DOHH2 (cell line): ENCODE data around the gene TWF2.

Source experiments
- H3F3A ChIP-seq: fragments of 200-600 bp; sonication (generic), shearing (Covaris generic); 2 replicates; pipeline ENCODE4 v1.6.0; 2016; ENCODE audit warnings: antibody characterized with exemption, mild to moderate bottlenecking; ENCODE audit not compliant: control insufficient read depth, insufficient read depth
- H3K27ac ChIP-seq: fragments of 200-600 bp; sonication (generic); 2 replicates; pipeline ENCODE4 v1.5.1; 2014; ENCODE audit warnings: low read depth, mild to moderate bottlenecking, low read length, moderate library complexity
- H3K27me3 ChIP-seq: fragments of 200-600 bp; sonication (generic); 2 replicates; pipeline ENCODE4 v1.6.1; 2014; ENCODE audit warnings: mild to moderate bottlenecking, low read length, mixed read lengths; ENCODE audit not compliant: control insufficient read depth
- H3K36me3 ChIP-seq: fragments of 200-600 bp; sonication (generic); 2 replicates; pipeline ENCODE4 v1.6.1; 2014; ENCODE audit warnings: mild to moderate bottlenecking, low read length, moderate library complexity, mixed read lengths; ENCODE audit not compliant: control insufficient read depth
- H3K4me1 ChIP-seq: fragments of 200-600 bp; sonication (generic); 2 replicates; pipeline ENCODE4 v1.6.1; 2014; ENCODE audit warnings: mild to moderate bottlenecking, low read length, mixed read lengths; ENCODE audit not compliant: control insufficient read depth
- H3K4me2 ChIP-seq: fragments of 200-600 bp; sonication (generic); 2 replicates; pipeline ENCODE4 v1.6.0; 2014; ENCODE audit warnings: mild to moderate bottlenecking, low read length, moderate library complexity
- H3K4me3 ChIP-seq: fragments of 200-600 bp; sonication (generic); 2 replicates; pipeline ENCODE4 v1.5.1; 2014; ENCODE audit warnings: mild to moderate bottlenecking, low read length, mixed read lengths
- H3K79me2 ChIP-seq: fragments of 200-600 bp; sonication (generic); 2 replicates; pipeline ENCODE4 v1.6.1; 2014; ENCODE audit warnings: mild to moderate bottlenecking, low read length, mixed read lengths; ENCODE audit not compliant: control insufficient read depth
- H3K9me2 ChIP-seq: fragments of 200-600 bp; sonication (generic); replicated peaks from 2 replicates; pipeline ENCODE4 v1.6.1; 2014; ENCODE audit warnings: mild to moderate bottlenecking, low read length, mixed read lengths; ENCODE audit not compliant: control insufficient read depth
- H3K9me3 ChIP-seq: fragments of 200-600 bp; sonication (generic); 2 replicates; pipeline ENCODE4 v1.6.1; 2014; ENCODE audit warnings: antibody characterized with exemption, low read length, mixed read lengths; ENCODE audit not compliant: control insufficient read depth, insufficient read depth
- H4K20me1 ChIP-seq: fragments of 200-600 bp; sonication (generic); 2 replicates; pipeline ENCODE4 v1.6.0; 2014; ENCODE audit warnings: low read depth, mild to moderate bottlenecking, antibody characterized with exemption, low read length, moderate library complexity; ENCODE audit not compliant: control insufficient read depth, insufficient read depth
- CTCF ChIP-seq: fragments of 200-600 bp; sonication (generic); IDR thresholded peaks from one replicate; pipeline ENCODE4 v1.5.1; 2014; ENCODE audit warnings: antibody characterized with exemption, mild to moderate bottlenecking, low read depth, low read length; ENCODE audit not compliant: poor library complexity, severe bottlenecking
- EZH2phosphoT487 ChIP-seq: fragments of 200-600 bp; sonication (generic); IDR thresholded peaks from 2 replicates; pipeline ENCODE4 v1.6.1; 2017; ENCODE audit warnings: borderline replicate concordance, mild to moderate bottlenecking, antibody characterized with exemption, low read length, moderate library complexity, mixed read lengths

Gene TWF2

GRCh38 chr3:52197499-52197841, 41.5 kb downstream of the TWF2 start:
- Histone ChIP-seq H3F3A (no peaks in the 10 kb centered on the region), H3K27me3 (no peaks in the 10 kb centered on the region), H3K9me2 (no peaks in the 10 kb centered on the region), H3K36me3 (peaks cover 40% of the 10 kb centered on the region), H3K79me2 (peaks cover 16% of the 10 kb centered on the region), H3K27ac (peak overlapping the region; percentile 13), H3K4me2 (peak overlapping the region; percentile 97), H4K20me1 (no peaks in the 10 kb centered on the region; the same call in 1 of the 2 replicates), H3K9me3 (no peaks in the 10 kb centered on the region), H3K4me1 (peaks cover 39% of the 10 kb centered on the region), H3K4me3 (peak overlapping the region; percentile 93)
- no peak for TF ChIP-seq EZH2phosphoT487
- TF ChIP-seq CTCF = no peak

DNA sequence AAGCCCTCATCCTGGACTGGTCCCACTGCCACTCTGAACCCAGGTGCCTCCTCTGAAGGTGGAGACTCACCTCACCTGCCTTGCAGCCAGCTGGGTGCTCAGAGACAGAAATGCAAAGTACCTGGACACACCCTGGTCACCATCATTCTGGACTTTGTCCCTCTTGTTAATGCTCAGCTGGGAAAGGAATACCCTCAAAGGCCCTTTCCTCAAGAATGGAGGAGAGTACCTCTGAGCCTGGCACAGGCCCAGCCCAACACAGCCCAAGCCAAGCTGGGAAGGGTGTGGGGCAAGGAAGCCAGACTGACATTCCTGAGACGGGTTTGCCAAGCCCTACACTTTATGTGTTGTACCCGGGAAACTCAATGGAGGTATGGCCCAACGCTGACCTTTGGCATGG, 42.0 kb downstream of the TWF2 start:
- H3K4me3 ChIP-seq = no peak overlapping the region; the same call in 1 of the 2 replicates

DNA sequence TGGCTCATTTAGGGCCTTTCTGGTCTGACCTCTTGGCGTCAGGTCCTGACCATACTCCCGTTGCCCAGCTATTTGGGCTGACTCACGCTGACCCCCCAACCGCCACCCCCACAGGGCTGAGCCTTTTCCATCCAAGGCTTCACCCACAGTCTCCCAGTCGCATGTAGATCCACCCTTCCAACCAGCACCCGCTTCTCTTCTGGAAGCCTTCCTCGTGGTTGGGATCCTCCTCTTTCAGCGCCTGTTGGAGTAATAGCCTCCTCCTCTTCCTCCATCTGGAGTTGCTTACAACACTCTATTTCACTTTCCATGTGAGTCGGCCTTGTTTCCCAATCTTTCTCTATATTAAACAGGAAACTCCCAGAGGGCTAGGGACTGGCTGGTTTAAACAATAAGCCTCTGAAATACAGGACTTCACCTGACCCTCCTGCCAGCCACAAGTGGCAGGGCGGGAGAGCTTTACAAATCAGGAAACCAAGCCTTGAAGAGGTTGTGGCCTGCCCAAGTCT, 43.1 kb downstream of the TWF2 start:
- peaks cover 25% of the 10 kb centered on the region for H3K36me3 ChIP-seq
- no peak for TF ChIP-seq EZH2phosphoT487
- no peaks in the 10 kb centered on the region for H3K27me3 ChIP-seq
- no peaks in the 10 kb centered on the region for H3K9me2 ChIP-seq
- no peak overlapping the region for H3K27ac ChIP-seq
- no peak overlapping the region for H3K4me3 ChIP-seq
- H3K4me1 ChIP-seq = peaks cover 23% of the 10 kb centered on the region
- H3K79me2 ChIP-seq = peaks cover 16% of the 10 kb centered on the region
- no peaks in the 10 kb centered on the region for H3F3A ChIP-seq
- H4K20me1 ChIP-seq = no peaks in the 10 kb centered on the region; the same call in 1 of the 2 replicates
- no peaks in the 10 kb centered on the region for H3K9me3 ChIP-seq
- H3K4me2 ChIP-seq = no peak overlapping the region

More for the DNA sequence above, 42.0 kb downstream of the TWF2 start:
- no peaks in the 10 kb centered on the region for H3K27me3 ChIP-seq
- H3K4me1 ChIP-seq = peaks cover 34% of the 10 kb centered on the region
- no peak overlapping the region for H3K27ac ChIP-seq
- H3K9me3 ChIP-seq = no peaks in the 10 kb centered on the region
- H3K36me3 ChIP-seq = peaks cover 35% of the 10 kb centered on the region
- H3F3A ChIP-seq = no peaks in the 10 kb centered on the region
- peaks cover 16% of the 10 kb centered on the region for H3K79me2 ChIP-seq
- H3K4me2 ChIP-seq = peak overlapping the region; percentile 97
- TF ChIP-seq EZH2phosphoT487 = no peak
- TF ChIP-seq CTCF = no peak
- H4K20me1 ChIP-seq = no peaks in the 10 kb centered on the region; the same call in 1 of the 2 replicates
- no peaks in the 10 kb centered on the region for H3K9me2 ChIP-seq

DNA sequence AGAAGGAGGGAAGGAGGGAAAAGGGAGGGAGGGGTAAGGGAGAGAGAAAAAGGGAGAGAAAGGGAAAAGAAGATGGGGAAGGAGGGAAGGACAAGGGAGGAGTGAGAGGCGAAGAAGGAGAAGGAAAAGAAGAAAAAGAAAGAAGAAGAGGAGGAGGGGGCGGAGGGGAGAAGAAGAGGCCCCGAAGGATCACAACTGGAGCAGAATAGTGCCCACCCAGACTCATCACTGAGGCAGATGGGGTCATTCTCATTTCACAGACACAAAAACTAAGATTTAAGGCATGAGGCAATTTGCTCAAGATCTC, 43.7 kb downstream of the TWF2 start:
- no peak overlapping the region for H3K27ac ChIP-seq
- no peaks in the 10 kb centered on the region for H3K9me3 ChIP-seq
- H3K4me1 ChIP-seq = peaks cover 22% of the 10 kb centered on the region
- H3K4me3 ChIP-seq = no peak overlapping the region
- no peaks in the 10 kb centered on the region for H3K9me2 ChIP-seq
- no peaks in the 10 kb centered on the region; the same call in 1 of the 2 replicates for H4K20me1 ChIP-seq
- no peak overlapping the region for H3K4me2 ChIP-seq
- TF ChIP-seq CTCF (no peak), EZH2phosphoT487 (no peak)
- H3K79me2 ChIP-seq = peaks cover 16% of the 10 kb centered on the region
- peaks cover 20% of the 10 kb centered on the region for H3K36me3 ChIP-seq
- H3F3A ChIP-seq = no peaks in the 10 kb centered on the region
- no peaks in the 10 kb centered on the region for H3K27me3 ChIP-seq
